Prostate gland (tissue), 2 donors: ENCODE measurements around the gene RASSF5. TPM values are rescaled to one million over a fixed set of nuclear protein-coding genes. Genes with fewer than 3 reads are reported as not detected.

ENCODE experiments used
- DNase-seq: peaks from one replicate; pipeline ENCODE4 v3.0.0-alpha.2; 2019; ENCODE audit warnings: low spot score
- H3K27ac ChIP-seq, 2 donors: fragments of 200-600 bp; sonication (generic); 2 replicates each; pipeline ENCODE4 v1.5.1; 2017 to 2019
- H3K27me3 ChIP-seq: fragments of 200-600 bp; sonication (generic); replicated peaks from 2 replicates; pipeline ENCODE4 v1.5.1; 2019; ENCODE audit not compliant: insufficient read depth
- H3K36me3 ChIP-seq, 2 donors: fragments of 200-600 bp; sonication (generic); 1 replicate in 1 of 2; 2 replicates in 1 of 2; pipeline versions ENCODE4 v1.5.1 to v1.8.1; 2017 to 2019
- H3K4me1 ChIP-seq: fragments of 200-600 bp; sonication (generic); replicated peaks from 2 replicates; pipeline ENCODE4 v1.5.1; 2019
- H3K4me3 ChIP-seq, 2 donors: fragments of 200-600 bp; sonication (generic); 2 replicates each; pipeline ENCODE4 v1.5.1; 2017 to 2019
- H3K9me3 ChIP-seq: fragments of 200-600 bp; sonication (generic); 2 replicates; pipeline ENCODE4 v1.5.1; 2017
- CTCF ChIP-seq, 4 experiments: fragments of 200-600 bp in 2 of 4; fragments of 450-650 bp in 2 of 4; sonication (generic) in 2 of 4; IDR thresholded peaks; 1 replicate in 3 of 4; 2 replicates in 1 of 4; pipeline ENCODE4 v1.5.1; 2016 to 2019; ENCODE audit warnings: antibody characterized with exemption in 4 of 4, mild to moderate bottlenecking in 2 of 4, moderate library complexity in 2 of 4
- POLR2A ChIP-seq: fragments of 450-650 bp; IDR thresholded peaks from one replicate; pipeline ENCODE4 v1.6.1; 2016; ENCODE audit warnings: antibody characterized with exemption, mild to moderate bottlenecking
- POLR2AphosphoS5 ChIP-seq: sonication (generic); formaldehyde crosslinking; IDR thresholded peaks from one replicate; pipeline ENCODE4 v1.6.1; 2017; ENCODE audit warnings: antibody characterized with exemption
- whole genome bisulfite sequencing: methylation state at CpG from one replicate; pipeline ENCODE4 v1.1.5; 2018; 5-methylcytosine and 5-hydroxymethylcytosine counted together
- intact Hi-C: fragments of 100-400 bp; cut with DNase I; formaldehyde crosslinking; loops from one replicate; pipeline ENCODE4 v1.14.2; 2022
- total RNA-seq, 2 donors: library from RNA; depleted of rRNA; stranded (reverse); fragments of >200 nt; gene quantifications; one replicate each; pipeline ENCODE4 v1.1.0, GENCODE V29; 2016

The RASSF5 gene
- total RNA-seq, 2 donors from 2014 or later = 22.2 to 42.5 TPM

GRCh38 chr1:206503591-206504362, 3.6 kb upstream of the RASSF5 start:
- TF ChIP-seq CTCF (IDR thresholded peaks at IDR 0.05) (no peak), POLR2AphosphoS5 (peak; percentile 9)
- DNase-seq = no peak
- Histone ChIP-seq H3K36me3 (no peaks in the 10 kb centered on the region), H3K4me3 (no peak overlapping the region), H3K27ac (no peak overlapping the region), H3K4me1 (no peaks in the 10 kb centered on the region), H3K9me3 (no peaks in the 10 kb centered on the region), H3K27me3 (no peaks in the 10 kb centered on the region)
- 60% methylated on average over 8 of the region's 8 CpGs for WGBS
- intact Hi-C loops = no loop called here

- H3K4me1 ChIP-seq = no peaks in the 10 kb centered on the region
- H3K27ac ChIP-seq = no peak overlapping the region
- DNase-seq = no peak
- intact Hi-C loops = no loop called here
- no peaks in the 10 kb centered on the region for H3K9me3 ChIP-seq
- H3K27me3 ChIP-seq = no peaks in the 10 kb centered on the region
- H3K36me3 ChIP-seq = no peaks in the 10 kb centered on the region
- TF ChIP-seq CTCF (IDR thresholded peaks at IDR 0.05) (no peak), POLR2A (no peak), POLR2AphosphoS5 (no peak)
- WGBS = 59% methylated on average over 3 of the region's 3 CpGs
- H3K4me3 ChIP-seq = no peak overlapping the region
These were observed 3.0 kb upstream of the RASSF5 start for GRCh38 chr1:206504363-206504713.

- no peaks in the 10 kb centered on the region for H3K4me1 ChIP-seq
- WGBS = 51% methylated on average over 10 of the region's 10 CpGs
- no peak overlapping the region for H3K27ac ChIP-seq
- intact Hi-C loops = no loop called here
- no peaks in the 10 kb centered on the region for H3K36me3 ChIP-seq
- H3K4me3 ChIP-seq = no peak overlapping the region
- no peaks in the 10 kb centered on the region for H3K27me3 ChIP-seq
- no peak for DNase-seq
- no peaks in the 10 kb centered on the region for H3K9me3 ChIP-seq
- TF ChIP-seq CTCF (IDR thresholded peaks at IDR 0.05) = peak in 3 of 4 experiments; percentile 28 to 62 (median 51)
- no peak for TF ChIP-seq POLR2A
- TF ChIP-seq POLR2AphosphoS5 = no peak
These were observed 1.5 kb upstream of the RASSF5 start for GRCh38 chr1:206505702-206506355.

DNA sequence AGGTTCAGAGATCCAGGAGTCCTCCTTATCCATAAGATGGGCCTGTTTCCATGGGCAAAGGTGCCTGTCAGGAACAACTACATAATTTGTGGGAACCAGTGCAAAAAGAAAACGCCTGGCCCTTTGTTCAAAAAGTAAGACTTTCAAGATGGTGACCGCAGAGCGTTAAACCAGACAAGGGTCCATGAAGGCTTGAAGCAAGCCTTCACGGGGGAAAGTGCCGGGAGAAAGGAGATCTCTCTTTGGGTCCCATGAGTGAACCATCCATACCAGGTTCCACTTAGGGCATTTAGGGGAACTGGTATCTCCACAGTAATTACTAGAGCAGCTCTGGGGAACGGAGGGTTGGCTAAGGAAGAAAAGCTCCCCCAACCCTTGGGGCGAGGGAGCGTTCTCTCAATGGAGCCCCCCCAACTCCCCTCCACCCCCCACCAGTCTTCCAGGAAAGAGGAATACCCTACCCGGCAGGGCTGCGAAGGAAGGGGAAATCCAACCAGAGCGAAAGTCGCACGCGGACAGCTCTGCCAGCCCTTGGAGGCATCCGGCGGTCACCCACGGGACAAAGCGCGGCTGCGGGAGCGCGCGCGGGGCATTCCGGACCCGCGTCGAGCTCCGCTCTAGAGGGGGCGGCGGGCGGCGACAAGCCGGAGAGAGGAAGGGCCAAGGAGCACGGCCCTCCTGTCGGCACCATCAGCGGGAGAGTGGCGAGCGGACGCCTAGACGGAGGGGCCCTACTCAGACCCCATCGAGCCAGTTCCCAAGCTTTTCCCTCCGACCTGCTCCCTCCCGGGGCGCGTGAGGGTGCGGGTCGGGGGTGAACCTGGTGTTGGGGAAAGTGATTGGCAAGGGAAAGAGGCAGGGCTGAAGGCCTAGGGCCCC, 687 bp upstream of the RASSF5 start:
- 15% methylated on average over 43 of the region's 48 CpGs for WGBS
- DNase-seq = no peak
- Histone ChIP-seq H3K4me1 (no peaks in the 10 kb centered on the region), H3K4me3 (peak overlapping the region; percentile 53 to 58), H3K9me3 (no peaks in the 10 kb centered on the region), H3K27ac (peak overlapping the region; percentile 38 to 57), H3K27me3 (no peaks in the 10 kb centered on the region), H3K36me3 (no peaks in the 10 kb centered on the region)
- intact Hi-C loops = no loop called here
- TF ChIP-seq POLR2AphosphoS5 (no peak), CTCF (IDR thresholded peaks at IDR 0.05) (no peak), POLR2A (no peak)
